GM12878 (cell line): ENCODE results near the gene SH2B2.

Source experiments
- BRCA1 ChIP-seq: IDR thresholded peaks from 2 replicates; pipeline ENCODE4 v1.6.1; 2011; ENCODE audit warnings: low read depth, low read length, improper control_type of control experiment
- CEBPB ChIP-seq, 2 experiments: fragments of 150-350 bp in 1 of 2; IDR thresholded peaks; 2 replicates each; pipeline ENCODE4 v1.6.1; 2012 to 2014; ENCODE audit warnings: low read depth in 2 of 2, low read length in 2 of 2, borderline replicate concordance in 1 of 2, inconsistent platforms in 1 of 2
- CREM ChIP-seq: IDR thresholded peaks from 2 replicates; pipeline ENCODE4 v1.6.1; 2014; ENCODE audit warnings: antibody characterized with exemption, low read depth
- CTCF ChIP-seq, 3 experiments: IDR thresholded peaks in 2 of 3; conservative IDR thresholded peaks in 1 of 3; 2 replicates each; pipeline ENCODE4 v1.5.1; 2011; ENCODE audit warnings: low read depth in 3 of 3, low read length in 3 of 3, mild to moderate bottlenecking in 3 of 3, control low read depth in 2 of 3, moderate library complexity in 2 of 3, inconsistent platforms in 1 of 3, mixed read lengths in 1 of 3; ENCODE audit not compliant: control insufficient read depth in 2 of 3, insufficient read depth in 1 of 3; ENCODE audit errors: extremely low read depth in 1 of 3
- ETV6 ChIP-seq, 2 experiments: fragments of 450-650 bp in 1 of 2; IDR thresholded peaks in 1 of 2; conservative IDR thresholded peaks in 1 of 2; 2 replicates each; pipeline ENCODE4 v1.6.1; 2014; ENCODE audit warnings: antibody characterized with exemption in 1 of 2, borderline replicate concordance in 1 of 2, low read depth in 1 of 2, mild to moderate bottlenecking in 1 of 2, moderate library complexity in 1 of 2
- EZH2 ChIP-seq: IDR thresholded peaks from 2 replicates; pipeline ENCODE4 v1.6.1; 2012; ENCODE audit warnings: low read depth, mild to moderate bottlenecking, control low read depth, inconsistent platforms, low read length, borderline replicate concordance; ENCODE audit not compliant: control insufficient read depth
- MXI1 ChIP-seq: fragments of 150-350 bp; IDR thresholded peaks from 2 replicates; pipeline ENCODE4 v1.6.1; 2011; ENCODE audit warnings: low read depth, mild to moderate bottlenecking, inconsistent platforms, low read length, improper control_type of control experiment
- RCOR1 ChIP-seq: conservative IDR thresholded peaks from 2 replicates; pipeline ENCODE4 v1.6.1; 2012; ENCODE audit warnings: low read depth, low read length, improper control_type of control experiment
- TAF1 ChIP-seq: IDR thresholded peaks from 2 replicates; pipeline ENCODE4 v1.6.1; 2011; ENCODE audit warnings: mild to moderate bottlenecking, low read depth, low read length, borderline replicate concordance

DNA sequence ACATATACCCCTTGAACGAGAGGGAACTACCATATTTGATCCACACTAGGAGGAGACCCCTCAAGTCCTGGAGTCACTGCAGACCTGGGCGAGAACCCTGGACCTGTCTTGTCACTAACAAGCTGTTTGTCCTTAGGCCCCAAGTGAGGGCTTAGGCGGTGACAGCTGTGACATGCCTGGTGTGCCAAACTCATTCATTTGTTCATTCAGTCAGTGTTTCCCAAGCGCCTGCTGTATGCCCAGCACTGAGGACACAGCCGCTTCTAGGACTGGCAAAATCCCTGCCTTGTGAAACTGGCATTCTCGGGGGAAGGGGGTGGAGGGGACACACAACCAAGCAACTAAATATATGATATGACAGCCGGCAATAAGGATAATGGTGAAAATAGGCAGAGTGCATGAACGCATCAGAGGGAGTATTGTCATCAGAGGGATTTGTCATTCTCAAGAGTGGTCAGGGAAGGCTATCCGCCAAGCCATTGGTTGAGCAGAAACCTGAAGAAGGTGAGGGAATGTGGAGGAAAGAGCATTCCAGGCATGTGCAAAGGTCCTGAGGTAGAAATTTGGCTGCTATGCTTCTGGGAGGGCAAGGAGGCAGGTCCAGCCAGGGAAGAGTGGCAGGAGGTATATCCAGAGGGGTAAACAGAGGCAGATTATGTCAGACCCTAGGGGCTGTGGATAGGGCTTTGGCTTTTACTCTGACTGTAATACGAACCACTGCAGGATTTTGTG is 11.0 kb downstream of the SH2B2 start:
- no peak for TF ChIP-seq CEBPB (IDR thresholded peaks at IDR 0.05; ENCODE audit: borderline replicate concordance in 1 of 2, low read depth in 2 of 2, low read length in 2 of 2)
- TF ChIP-seq ETV6 (conservative IDR thresholded peaks at IDR 0.05 in 1 of 2, IDR thresholded peaks at IDR 0.05 in 1 of 2; ENCODE audit: borderline replicate concordance in 1 of 2, low read depth in 1 of 2): no peak
- no peak for TF ChIP-seq TAF1
- no peak for TF ChIP-seq RCOR1
- no peak for TF ChIP-seq EZH2
- no peak for TF ChIP-seq MXI1
- TF ChIP-seq BRCA1: no peak
- TF ChIP-seq CREM: no peak
- TF ChIP-seq CTCF (IDR thresholded peaks at IDR 0.05 in 2 of 3, conservative IDR thresholded peaks at IDR 0.05 in 1 of 3; ENCODE audit: control insufficient read depth in 2 of 3, extremely low read depth in 1 of 3, insufficient read depth in 1 of 3, low read depth in 3 of 3, low read length in 3 of 3): no peak
